ENCODE measurements around the gene CTNNBL1. TPM values are rescaled to one million over a fixed set of nuclear protein-coding genes. Genes with fewer than 3 reads are reported as not detected.

CTNNBL1 gene
- total RNA-seq, 1 donor from 2014 or later = 60.0 TPM

GRCh38 chr20:37764333-37764935 lies 70.6 kb downstream of the CTNNBL1 start:
- no peak for DNase-seq (ENCODE audit: extremely low spot score, unreplicated experiment)
- Mint-ChIP-seq H3K4me3 (no peak overlapping the region), H3K27me3 (no peaks in the 10 kb centered on the region), H3K9me3 (no peaks in the 10 kb centered on the region), H3K4me1 (ENCODE audit: unreplicated experiment) (peaks cover 14% of the 10 kb centered on the region), H3K36me3 (peaks cover 25% of the 10 kb centered on the region), H3K27ac (no peak overlapping the region)
- TF ChIP-seq CTCF (conservative IDR thresholded peaks at IDR 0.05) = no peak

GRCh38 chr20:37770908-37771307 lies 77.1 kb downstream of the CTNNBL1 start:
- Mint-ChIP-seq H3K4me1 (ENCODE audit: unreplicated experiment) (no peaks in the 10 kb centered on the region), H3K27ac (no peak overlapping the region), H3K36me3 (peaks cover 11% of the 10 kb centered on the region), H3K27me3 (no peaks in the 10 kb centered on the region), H3K9me3 (no peaks in the 10 kb centered on the region), H3K4me3 (no peak overlapping the region)
- TF ChIP-seq CTCF (conservative IDR thresholded peaks at IDR 0.05) = no peak
- no peak for DNase-seq (ENCODE audit: extremely low spot score, unreplicated experiment)

GRCh38 chr20:37773291-37773826 lies 79.5 kb downstream of the CTNNBL1 start:
- H3K27ac Mint-ChIP-seq = no peak overlapping the region
- H3K9me3 Mint-ChIP-seq = no peaks in the 10 kb centered on the region
- H3K27me3 Mint-ChIP-seq = no peaks in the 10 kb centered on the region
- peaks cover 7% of the 10 kb centered on the region for H3K36me3 Mint-ChIP-seq
- no peaks in the 10 kb centered on the region for H3K4me1 Mint-ChIP-seq (ENCODE audit: unreplicated experiment)
- DNase-seq (ENCODE audit: extremely low spot score, unreplicated experiment) = no peak
- H3K4me3 Mint-ChIP-seq = no peak overlapping the region
- TF ChIP-seq CTCF (conservative IDR thresholded peaks at IDR 0.05) = no peak

- Mint-ChIP-seq H3K27me3 (no peaks in the 10 kb centered on the region), H3K4me3 (no peak overlapping the region), H3K27ac (no peak overlapping the region), H3K4me1 (ENCODE audit: unreplicated experiment) (no peaks in the 10 kb centered on the region), H3K36me3 (peaks cover 9% of the 10 kb centered on the region), H3K9me3 (no peaks in the 10 kb centered on the region)
- no peak for TF ChIP-seq CTCF (conservative IDR thresholded peaks at IDR 0.05)
- no peak for DNase-seq (ENCODE audit: extremely low spot score, unreplicated experiment)
Observed at GRCh38 chr20:37774156-37774555, 80.3 kb downstream of the CTNNBL1 start.

- no peak for TF ChIP-seq CTCF (conservative IDR thresholded peaks at IDR 0.05)
- Mint-ChIP-seq H3K4me3 (no peak overlapping the region), H3K27ac (no peak overlapping the region), H3K36me3 (peaks cover 17% of the 10 kb centered on the region), H3K4me1 (ENCODE audit: unreplicated experiment) (no peaks in the 10 kb centered on the region), H3K9me3 (no peaks in the 10 kb centered on the region), H3K27me3 (no peaks in the 10 kb centered on the region)
- no peak for DNase-seq (ENCODE audit: extremely low spot score, unreplicated experiment)
Observed at GRCh38 chr20:37775200-37775599, 81.4 kb downstream of the CTNNBL1 start.

Measured in type B pancreatic cell (in vitro differentiated cells).